Naive B cell (primary cell): Measurements from ENCODE around the gene KMT2C. TPM values are rescaled to one million over a fixed set of nuclear protein-coding genes. Genes with fewer than 3 reads are reported as not detected.

Experiments
- ATAC-seq, 2 donors: fragments of 150-1000 bp; cut with Tn5 transposase; 2 replicates each; pipeline ENCODE4 v1.10.0; 2021; ENCODE audit warnings: low read depth in 2 of 2, mild to moderate bottlenecking in 2 of 2, moderate library complexity in 2 of 2
- DNase-seq: peaks from one replicate; pipeline ENCODE4 v3.0.0; 2022
- H3K27ac Mint-ChIP-seq, 6 donors: one replicate each; pipeline ENCODE4 v1.8.0; 2020 to 2022; ENCODE audit warnings: mild to moderate bottlenecking in 6 of 6, mixed read lengths in 6 of 6, moderate library complexity in 5 of 6, inconsistent platforms in 2 of 6
- H3K27me3 Mint-ChIP-seq, 3 donors: one replicate each; pipeline ENCODE4 v1.8.0; 2021 to 2022; ENCODE audit warnings: mixed read lengths in 3 of 3, mild to moderate bottlenecking in 1 of 3
- H3K36me3 Mint-ChIP-seq, 2 donors: one replicate each; pipeline ENCODE4 v1.8.0; 2020 to 2022; ENCODE audit warnings: mixed read lengths in 2 of 2, inconsistent platforms in 1 of 2, mild to moderate bottlenecking in 1 of 2
- H3K4me1 Mint-ChIP-seq, 3 donors: one replicate each; pipeline ENCODE4 v1.8.0; 2020 to 2022; ENCODE audit warnings: mixed read lengths in 3 of 3, inconsistent platforms in 1 of 3, mild to moderate bottlenecking in 1 of 3, moderate library complexity in 1 of 3
- H3K4me3 Mint-ChIP-seq, 8 donors: one replicate each; pipeline ENCODE4 v1.8.0; 2020 to 2022; ENCODE audit warnings: mild to moderate bottlenecking in 8 of 8, mixed read lengths in 8 of 8, moderate library complexity in 8 of 8, inconsistent platforms in 2 of 8
- H3K9me3 Mint-ChIP-seq, 7 donors: one replicate each; pipeline ENCODE4 v1.8.0; 2020 to 2022; ENCODE audit warnings: mixed read lengths in 7 of 7, mild to moderate bottlenecking in 5 of 7, inconsistent platforms in 2 of 7, moderate library complexity in 1 of 7
- polyA plus RNA-seq, 6 donors: library from polyadenylated mRNA; unstranded; fragments of 300-500 nt; fragmentation: Illumina TruSeq; gene quantifications; one replicate each; pipeline ENCODE4 v1.2.3, GENCODE V29; 2021; ENCODE audit warnings: low read depth in 6 of 6

The KMT2C gene
- polyA plus RNA-seq, 6 donors from 2014 or later, result 9.3 to 34.0 (median 16.3) TPM

DNA sequence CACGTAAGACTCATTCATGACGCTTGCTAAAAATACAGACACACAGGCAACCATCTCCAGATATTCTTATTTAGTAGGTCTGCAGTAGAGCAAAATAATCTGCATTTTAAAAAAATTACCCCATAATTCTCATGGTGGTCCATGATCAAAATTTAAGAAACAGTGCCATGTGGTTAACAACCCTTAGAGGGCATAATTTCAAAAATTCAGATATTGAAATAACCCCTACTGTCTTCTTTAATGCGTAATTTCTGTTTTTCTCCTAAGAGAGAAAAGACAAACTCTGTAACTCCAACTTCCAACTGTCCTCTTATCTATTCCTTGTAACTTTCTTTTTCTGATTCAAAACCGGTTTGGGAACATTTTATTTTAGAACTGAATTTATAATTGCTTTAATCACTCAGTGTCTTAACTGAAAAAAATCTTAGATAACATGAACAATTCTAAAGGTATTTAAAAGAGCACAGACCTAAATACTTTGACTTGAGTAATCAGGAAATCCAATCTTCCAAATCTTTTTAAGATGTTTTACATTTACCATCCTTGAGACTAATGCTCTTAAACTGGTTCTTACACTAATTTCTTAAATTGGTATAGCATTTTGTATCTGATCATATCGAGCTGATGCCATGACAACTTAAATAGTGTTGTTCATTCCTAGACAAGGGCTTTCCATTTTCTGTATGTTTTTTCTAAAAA is 262.3 kb downstream of the KMT2C start:
- no peak overlapping the region for H3K4me3 Mint-ChIP-seq
- H3K4me1 Mint-ChIP-seq, result peaks cover 11 to 16% (median 13%) of the 10 kb centered on the region in 3 donors
- no peak for ATAC-seq
- no peaks in the 10 kb centered on the region for H3K27me3 Mint-ChIP-seq
- H3K9me3 Mint-ChIP-seq, result no peaks in the 10 kb centered on the region
- peak overlapping the region in 1 of 6 donors; percentile 32 for H3K27ac Mint-ChIP-seq
- DNase-seq, result no peak
- H3K36me3 Mint-ChIP-seq, result peaks cover 16 to 18% of the 10 kb centered on the region in 2 donors

DNA sequence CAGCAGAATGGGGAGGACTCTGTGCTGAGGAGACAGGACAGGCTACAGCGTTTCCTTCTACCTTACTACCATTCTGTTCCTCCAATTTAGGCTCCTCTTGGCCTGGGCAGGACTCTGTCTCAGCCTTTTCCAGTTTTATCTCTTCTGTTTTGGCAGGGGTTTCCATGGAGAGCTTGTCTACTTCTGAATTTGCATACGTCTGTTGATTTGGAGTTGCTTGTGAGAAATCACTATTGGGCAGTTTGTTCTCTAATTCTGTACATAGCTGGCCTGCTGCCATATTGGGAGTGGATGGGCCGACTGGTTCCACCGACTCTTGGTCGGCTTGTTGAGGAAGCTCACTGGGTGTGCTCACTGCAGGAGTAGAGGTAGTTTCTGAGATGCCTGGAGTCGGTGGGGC is 273.5 kb downstream of the KMT2C start:
- H3K36me3 Mint-ChIP-seq, result peaks cover 22 to 25% of the 10 kb centered on the region in 2 donors
- peaks cover 20 to 29% (median 26%) of the 10 kb centered on the region in 3 donors for H3K4me1 Mint-ChIP-seq
- no peak for DNase-seq
- peak overlapping the region in 4 of 6 donors; percentile 41 to 74 (median 62) for H3K27ac Mint-ChIP-seq
- no peaks in the 10 kb centered on the region for H3K27me3 Mint-ChIP-seq
- no peak overlapping the region for H3K4me3 Mint-ChIP-seq
- H3K9me3 Mint-ChIP-seq, result no peaks in the 10 kb centered on the region
- ATAC-seq, result no peak

DNA sequence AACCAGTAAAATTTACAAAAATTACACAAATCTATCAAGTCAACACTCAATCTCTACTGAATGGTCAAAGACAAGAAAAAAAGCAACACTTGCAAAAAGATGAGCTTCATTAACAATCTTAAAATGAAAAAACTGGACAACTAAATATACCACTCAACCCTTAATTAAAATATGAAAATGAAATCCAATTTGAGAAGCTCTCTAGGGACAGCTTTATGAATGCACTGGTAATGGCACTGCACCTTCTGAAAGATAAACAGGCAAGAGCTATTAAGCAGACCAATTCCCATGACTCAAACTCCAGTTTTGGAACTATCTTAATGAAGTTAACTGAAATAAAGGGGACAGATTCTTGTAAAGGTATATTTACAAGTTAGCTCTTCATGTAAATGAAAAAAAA is 274.6 kb downstream of the KMT2C start:
- H3K27ac Mint-ChIP-seq, result peak overlapping the region in 2 of 6 donors; percentile 26 to 54
- DNase-seq (no peak), ATAC-seq (no peak)
- no peaks in the 10 kb centered on the region for H3K9me3 Mint-ChIP-seq
- H3K4me1 Mint-ChIP-seq, result peaks cover 20 to 29% (median 26%) of the 10 kb centered on the region in 3 donors
- H3K27me3 Mint-ChIP-seq, result no peaks in the 10 kb centered on the region
- H3K36me3 Mint-ChIP-seq, result peaks cover 17 to 22% of the 10 kb centered on the region in 2 donors
- H3K4me3 Mint-ChIP-seq, result no peak overlapping the region

DNA sequence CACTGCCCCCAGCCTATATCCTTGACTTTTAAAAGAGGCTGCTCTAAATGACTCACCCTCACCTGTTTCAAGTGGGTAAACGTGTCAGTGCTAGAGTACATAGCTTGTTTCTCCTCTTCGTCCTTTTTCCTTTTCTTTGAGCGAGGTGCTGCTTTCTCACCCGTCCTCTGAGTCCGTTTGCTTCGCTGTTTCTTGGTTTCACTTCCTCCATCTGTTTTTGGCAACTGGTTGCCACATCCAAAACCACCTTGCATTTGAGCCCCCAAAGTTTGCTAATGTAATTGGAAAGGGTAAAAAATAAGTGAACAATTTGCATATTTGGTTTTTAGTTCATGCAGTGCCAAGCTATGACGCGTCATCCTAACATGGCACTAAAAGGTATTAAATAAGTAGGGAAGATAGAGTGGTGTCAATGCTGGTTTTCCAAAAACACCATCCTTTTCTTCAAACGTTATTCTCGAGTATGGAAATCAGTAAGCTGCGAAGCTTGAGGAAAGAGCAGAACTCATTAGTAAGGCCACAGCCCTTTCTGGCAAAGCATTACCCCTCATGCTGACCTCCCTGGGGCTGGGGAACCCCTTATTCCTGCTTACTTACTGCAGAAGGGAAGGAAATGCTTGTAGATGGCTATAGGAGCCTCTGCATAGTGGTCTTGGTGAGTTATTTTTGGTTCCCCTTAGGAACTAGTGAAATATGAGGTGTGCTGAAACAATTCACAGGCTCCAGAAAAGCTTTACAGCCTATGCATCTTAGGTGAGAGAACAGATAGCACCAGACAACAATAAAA is 276.8 kb downstream of the KMT2C start:
- DNase-seq (peak; percentile 79), ATAC-seq (peak; percentile 92 to 95)
- peaks cover 13 to 28% of the 10 kb centered on the region in 2 donors for H3K36me3 Mint-ChIP-seq
- H3K9me3 Mint-ChIP-seq, result no peaks in the 10 kb centered on the region
- peak overlapping the region; percentile 43 to 95 (median 83) for H3K27ac Mint-ChIP-seq
- H3K4me3 Mint-ChIP-seq, result peak overlapping the region; percentile 2 to 81 (median 52)
- peaks cover 20 to 29% (median 26%) of the 10 kb centered on the region in 3 donors for H3K4me1 Mint-ChIP-seq
- no peaks in the 10 kb centered on the region for H3K27me3 Mint-ChIP-seq

DNA sequence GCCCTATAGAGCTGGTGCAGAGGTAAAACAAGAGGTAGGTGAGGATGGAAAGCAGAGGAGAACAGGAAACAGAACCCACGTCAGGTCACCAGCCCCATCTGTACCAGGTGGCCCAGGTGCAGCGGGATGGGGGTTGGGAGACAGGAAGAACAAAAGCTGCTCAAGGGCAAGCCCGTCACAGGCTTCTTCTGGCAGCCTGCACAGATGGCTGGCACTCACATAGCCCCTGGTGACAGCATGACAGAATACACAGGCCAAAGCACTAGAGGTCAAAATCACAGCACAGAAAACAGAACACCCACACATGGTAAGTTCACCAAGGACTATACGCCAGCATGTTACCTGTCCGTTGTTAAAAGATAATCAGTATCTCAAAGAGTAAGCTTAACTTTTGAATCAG is 283.5 kb downstream of the KMT2C start:
- ATAC-seq, result no peak
- Mint-ChIP-seq H3K27me3 (no peaks in the 10 kb centered on the region), H3K9me3 (no peaks in the 10 kb centered on the region), H3K27ac (peak overlapping the region in 3 of 6 donors; percentile 16 to 31 (median 20)), H3K4me3 (no peak overlapping the region), H3K4me1 (peaks cover 0 to 6% (median 0%) of the 10 kb centered on the region in 3 donors), H3K36me3 (peaks cover 27 to 30% of the 10 kb centered on the region in 2 donors)
- no peak for DNase-seq

DNA sequence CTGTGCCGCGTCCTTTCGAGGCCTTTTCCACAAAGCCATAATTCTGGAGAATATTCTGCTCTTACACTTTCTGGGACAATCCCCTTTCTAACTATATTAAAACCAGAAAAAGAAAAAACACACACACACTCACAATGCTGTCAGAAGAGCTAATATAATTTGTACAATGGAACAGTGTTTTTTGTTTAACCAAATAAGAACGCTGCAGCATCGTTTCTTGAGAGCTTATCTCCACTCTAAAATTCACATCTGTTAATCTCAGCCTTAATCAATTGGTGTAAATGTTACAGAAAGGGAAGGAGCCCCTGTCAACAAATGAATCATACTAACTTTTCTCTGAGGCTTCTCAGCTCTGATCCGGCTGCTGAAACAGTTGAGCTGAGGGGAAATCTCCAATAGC is 286.4 kb downstream of the KMT2C start:
- Mint-ChIP-seq H3K36me3 (peaks cover 19 to 39% of the 10 kb centered on the region in 2 donors), H3K9me3 (no peaks in the 10 kb centered on the region), H3K4me1 (peaks cover 0 to 6% (median 4%) of the 10 kb centered on the region in 3 donors), H3K27me3 (no peaks in the 10 kb centered on the region), H3K27ac (peak overlapping the region in 1 of 6 donors; percentile 56), H3K4me3 (peak overlapping the region in 1 of 8 donors; percentile 49)
- ATAC-seq (no peak), DNase-seq (no peak)

DNA sequence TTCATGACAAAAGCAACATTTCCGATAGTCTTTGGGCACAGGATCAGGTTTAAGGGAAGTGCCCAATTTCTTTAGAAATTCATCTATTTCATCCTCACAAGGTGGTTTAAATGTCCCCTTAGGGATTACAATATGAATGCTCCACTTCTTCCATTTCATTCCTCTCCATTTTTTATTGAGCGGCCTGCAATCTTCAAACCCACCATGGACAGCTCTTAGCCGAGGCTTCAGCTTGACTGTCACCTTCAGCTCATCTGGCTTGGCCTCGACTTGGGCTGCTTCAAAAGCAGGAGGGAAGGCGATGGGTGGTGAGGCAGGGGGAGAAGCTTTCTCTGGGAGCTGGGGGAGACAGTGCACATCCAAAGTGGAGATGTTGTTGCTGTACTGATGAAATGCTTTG is 287.1 kb downstream of the KMT2C start:
- Mint-ChIP-seq H3K9me3 (no peaks in the 10 kb centered on the region), H3K4me1 (peaks cover 0 to 6% (median 4%) of the 10 kb centered on the region in 3 donors), H3K27ac (no peak overlapping the region), H3K27me3 (no peaks in the 10 kb centered on the region), H3K36me3 (peaks cover 14 to 39% of the 10 kb centered on the region in 2 donors), H3K4me3 (no peak overlapping the region)
- DNase-seq, result no peak
- no peak for ATAC-seq

DNA sequence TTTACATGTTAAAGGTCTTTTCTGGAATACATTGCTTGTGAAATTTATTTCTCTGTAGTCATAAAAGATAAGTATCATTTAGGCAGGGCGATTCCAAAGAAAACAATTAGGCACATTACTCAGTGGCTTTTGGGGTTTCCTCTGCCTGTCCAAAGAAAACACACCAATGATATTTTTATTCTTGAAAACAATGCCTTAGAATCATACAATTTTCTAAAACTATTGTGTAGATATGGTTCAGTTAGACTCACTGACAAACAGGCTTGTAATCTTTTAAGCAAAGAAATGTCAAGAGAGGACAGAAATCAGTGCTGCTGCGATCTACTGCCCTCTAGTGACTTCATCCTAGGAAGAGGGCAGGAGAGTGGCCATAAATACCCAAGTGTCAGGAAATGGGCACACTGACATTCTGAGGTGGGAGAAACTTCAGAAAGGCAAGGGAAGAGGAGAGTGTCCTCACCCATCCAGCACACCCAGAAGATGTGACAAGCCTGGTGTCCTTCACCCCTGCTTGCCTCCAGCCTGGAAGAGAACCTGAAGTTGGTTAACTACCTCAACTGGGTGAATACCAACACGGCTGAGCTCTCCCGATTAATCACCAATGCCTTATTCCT is 289.8 kb downstream of the KMT2C start:
- DNase-seq (no peak), ATAC-seq (no peak)
- Mint-ChIP-seq H3K9me3 (no peaks in the 10 kb centered on the region), H3K27ac (peak overlapping the region in 2 of 6 donors; percentile 16 to 63), H3K36me3 (peaks cover 17 to 25% of the 10 kb centered on the region in 2 donors), H3K4me1 (peaks cover 4 to 6% (median 6%) of the 10 kb centered on the region in 3 donors), H3K4me3 (no peak overlapping the region), H3K27me3 (no peaks in the 10 kb centered on the region)

DNA sequence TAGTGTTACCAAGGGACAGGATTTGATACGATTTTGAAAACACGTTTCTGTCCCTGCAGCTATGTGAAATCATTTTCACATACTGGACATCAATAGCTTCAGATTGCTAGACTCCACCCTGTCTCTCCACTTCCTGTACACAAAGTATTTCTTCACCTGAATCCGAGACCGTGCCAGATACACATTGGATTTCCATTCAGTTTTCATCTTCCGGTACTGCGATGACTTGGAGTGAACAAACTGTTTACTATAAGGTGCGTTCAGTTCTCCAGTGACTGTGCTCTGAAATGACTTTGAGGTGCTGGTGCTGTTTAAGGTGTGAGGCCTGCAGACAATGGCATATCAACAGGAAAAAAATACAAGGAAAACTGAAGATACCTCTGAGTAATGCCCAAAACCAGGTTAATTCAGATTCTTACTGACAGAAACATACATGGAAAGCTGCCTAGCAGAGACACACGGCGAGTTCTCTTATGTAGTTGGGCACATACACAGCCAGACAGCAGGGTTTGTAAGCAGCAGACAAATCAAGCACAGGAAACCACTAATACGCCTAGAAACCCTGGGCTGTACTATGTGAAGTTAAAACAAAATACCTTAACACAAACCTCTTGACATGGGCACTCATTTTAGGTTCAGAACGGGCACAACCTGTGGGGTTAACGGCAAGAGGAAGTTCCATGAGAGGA is 291.1 kb downstream of the KMT2C start:
- Mint-ChIP-seq H3K36me3 (peaks cover 24 to 26% of the 10 kb centered on the region in 2 donors), H3K27ac (peak overlapping the region in 2 of 6 donors; percentile 16 to 30), H3K4me1 (peaks cover 4 to 6% (median 6%) of the 10 kb centered on the region in 3 donors), H3K4me3 (no peak overlapping the region), H3K27me3 (no peaks in the 10 kb centered on the region), H3K9me3 (no peaks in the 10 kb centered on the region)
- DNase-seq (no peak), ATAC-seq (no peak)

DNA sequence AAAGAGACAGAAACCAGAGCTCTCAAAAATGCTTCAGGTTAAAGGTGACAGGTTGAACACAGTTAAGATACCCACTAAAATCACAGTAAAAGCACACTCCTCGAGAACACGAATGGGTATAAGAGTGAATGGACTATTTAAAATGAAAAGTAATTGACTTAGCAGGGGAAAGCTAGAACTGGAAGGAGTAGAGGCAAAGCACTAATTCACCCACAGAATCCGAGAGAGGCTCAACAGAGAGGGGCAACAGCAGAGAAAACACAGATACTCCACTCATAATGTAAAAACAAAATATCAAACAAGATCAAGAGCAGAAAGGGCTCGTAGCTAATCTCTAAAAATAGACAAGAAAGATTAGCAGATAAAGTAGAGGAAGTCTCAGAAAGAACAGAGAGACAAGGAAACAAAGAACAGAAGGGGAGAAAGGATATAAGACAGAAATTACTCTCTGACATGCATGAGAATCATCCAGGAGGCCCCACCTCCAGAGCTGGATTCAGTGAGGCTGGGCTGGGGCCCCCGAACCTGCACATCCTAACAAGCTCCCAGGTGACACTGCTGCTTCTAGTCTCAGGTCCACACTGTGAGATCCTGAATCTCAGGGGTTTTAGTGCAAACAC is 292.7 kb downstream of the KMT2C start:
- no peaks in the 10 kb centered on the region for H3K9me3 Mint-ChIP-seq
- ATAC-seq (no peak), DNase-seq (no peak)
- H3K36me3 Mint-ChIP-seq, result peaks cover 13 to 30% of the 10 kb centered on the region in 2 donors
- peak overlapping the region in 4 of 6 donors; percentile 9 to 39 (median 18) for H3K27ac Mint-ChIP-seq
- no peak overlapping the region for H3K4me3 Mint-ChIP-seq
- no peaks in the 10 kb centered on the region for H3K27me3 Mint-ChIP-seq
- peaks cover 4 to 6% (median 6%) of the 10 kb centered on the region in 3 donors for H3K4me1 Mint-ChIP-seq

DNA sequence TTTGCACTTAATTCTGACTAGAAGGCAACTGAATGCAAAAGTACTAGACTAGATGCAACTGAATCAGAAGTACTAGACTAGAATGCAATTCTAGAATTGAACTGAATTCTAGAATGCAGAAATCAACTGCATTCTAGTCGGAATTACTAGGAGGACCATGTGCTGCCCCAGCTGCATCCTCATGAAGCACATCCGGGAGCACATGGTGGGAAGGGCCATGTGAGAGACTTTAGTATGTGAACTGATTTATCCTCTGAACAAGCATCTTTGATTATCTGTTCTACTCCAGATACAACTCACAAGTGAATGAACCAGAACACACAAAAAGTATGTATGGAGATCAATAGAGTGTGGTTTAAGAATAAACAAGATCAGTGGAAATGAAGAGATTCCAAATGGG is 295.2 kb downstream of the KMT2C start:
- Mint-ChIP-seq H3K27ac (peak overlapping the region in 2 of 6 donors; percentile 56 to 67), H3K9me3 (no peaks in the 10 kb centered on the region), H3K36me3 (peaks cover 12 to 40% of the 10 kb centered on the region in 2 donors), H3K4me3 (no peak overlapping the region), H3K27me3 (no peaks in the 10 kb centered on the region), H3K4me1 (peaks cover 0 to 6% (median 6%) of the 10 kb centered on the region in 3 donors)
- DNase-seq (no peak), ATAC-seq (no peak)

DNA sequence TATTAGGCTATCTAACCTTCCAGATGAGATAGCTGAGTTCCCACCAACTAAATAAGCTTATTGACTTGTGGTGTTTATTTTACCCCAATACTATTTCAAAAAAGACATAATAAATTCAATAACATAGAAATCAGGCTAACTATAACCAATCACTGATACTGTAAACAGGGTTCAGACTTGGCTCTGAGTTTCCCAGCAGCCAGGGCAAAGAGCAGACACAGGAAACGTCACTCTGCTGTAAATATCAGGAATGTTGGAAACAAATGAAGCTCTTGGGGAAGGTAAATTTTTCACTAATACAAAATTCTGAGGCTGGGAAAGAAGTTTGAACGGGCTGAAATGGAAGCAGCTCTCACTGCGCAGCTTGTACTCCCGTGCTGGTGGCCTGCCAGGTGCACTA is 295.7 kb downstream of the KMT2C start:
- H3K36me3 Mint-ChIP-seq, result peaks cover 10 to 40% of the 10 kb centered on the region in 2 donors
- H3K27ac Mint-ChIP-seq, result peak overlapping the region in 1 of 6 donors; percentile 56
- no peak overlapping the region for H3K4me3 Mint-ChIP-seq
- no peaks in the 10 kb centered on the region for H3K27me3 Mint-ChIP-seq
- peaks cover 0 to 6% (median 6%) of the 10 kb centered on the region in 3 donors for H3K4me1 Mint-ChIP-seq
- H3K9me3 Mint-ChIP-seq, result no peaks in the 10 kb centered on the region
- DNase-seq, result no peak
- no peak for ATAC-seq
